ENCODE measurements around the gene LAMB3. TPM values are rescaled to one million over a fixed set of nuclear protein-coding genes. Genes with fewer than 3 reads are reported as not detected.

Gene LAMB3
- total and polyA plus RNA-seq, 2 donors (not counting 1 experiment from before 2014, with no cell fraction given), result 0.33 to 0.37 TPM

DNA sequence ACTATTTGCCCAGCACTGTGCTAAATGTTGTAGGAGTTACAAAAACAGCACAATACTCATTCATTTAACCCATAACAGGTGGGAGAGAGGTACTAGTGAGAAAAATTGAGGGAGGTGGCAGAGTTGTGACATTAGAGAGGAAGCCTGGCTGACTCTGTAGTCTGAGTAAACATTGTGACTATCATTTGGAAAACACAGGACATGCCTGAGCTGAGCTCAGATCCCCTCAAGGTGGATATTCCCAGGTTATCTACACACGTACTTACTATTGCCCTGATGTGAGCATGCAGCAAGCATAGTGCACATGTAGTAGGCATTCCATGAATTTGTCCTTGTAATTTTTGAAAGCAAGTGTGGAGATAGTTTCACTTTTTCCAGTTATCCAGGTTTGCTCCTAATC lies 57.8 kb downstream of the LAMB3 start:
- H3K9ac ChIP-seq (ENCODE audit: low read length), result no peak overlapping the region
- Mint-ChIP-seq H3K27me3 (peaks cover 46% of the 10 kb centered on the region), H3K4me3 (no peak overlapping the region), H3K27ac (no peak overlapping the region), H3K9me3 (ENCODE audit: insufficient read depth) (no peaks in the 10 kb centered on the region), H3K4me1 (no peaks in the 10 kb centered on the region)
- peaks cover 0 to 10% (median 4%) of the 10 kb centered on the region in 4 experiments for H3K27me3 ChIP-seq (replicated peaks in 1 of 4; ENCODE audit: control extremely low read depth in 1 of 4, control insufficient read depth in 3 of 4, insufficient read depth in 4 of 4, low read length in 3 of 4)
- no peak overlapping the region for H3K27ac ChIP-seq (ENCODE audit: low read length in 2 of 2)
- no peak overlapping the region for H2AFZ ChIP-seq (ENCODE audit: insufficient read depth, low read depth, low read length, poor library complexity, severe bottlenecking)
- no peaks in the 10 kb centered on the region for H3K9me3 ChIP-seq (ENCODE audit: control extremely low read depth in 1 of 3, control insufficient read depth in 2 of 3, insufficient read depth in 1 of 3, low read length in 2 of 3)
- H3K36me3 ChIP-seq (replicated peaks in 1 of 2; ENCODE audit: control extremely low read depth in 1 of 2, control insufficient read depth in 1 of 2, extremely low read depth in 1 of 2, insufficient read depth in 2 of 2, low read length in 1 of 2), result no peaks in the 10 kb centered on the region
- H4K20me1 ChIP-seq (ENCODE audit: control insufficient read depth, insufficient read depth, low read length, poor library complexity, severe bottlenecking), result no peaks in the 10 kb centered on the region
- H3K4me3 ChIP-seq (ENCODE audit: control extremely low read depth in 1 of 5, extremely low read depth in 1 of 5, insufficient read depth in 1 of 5, low read depth in 2 of 5, low read length in 4 of 5), result no peak overlapping the region
- DNase-seq (no peak), ATAC-seq (ENCODE audit: low read depth) (no peak)
- intact Hi-C loops (cut with micrococcal nuclease), result no loop called here
- ChIA-PET CTCF (no interaction called here), POLR2A (no interaction called here)
- TF ChIP-seq EZH2 (IDR thresholded peaks at IDR 0.05; ENCODE audit: borderline replicate concordance, insufficient read depth, low read depth, low read length, poor library complexity, severe bottlenecking), result no peak
- TF ChIP-seq, protein P1, sequence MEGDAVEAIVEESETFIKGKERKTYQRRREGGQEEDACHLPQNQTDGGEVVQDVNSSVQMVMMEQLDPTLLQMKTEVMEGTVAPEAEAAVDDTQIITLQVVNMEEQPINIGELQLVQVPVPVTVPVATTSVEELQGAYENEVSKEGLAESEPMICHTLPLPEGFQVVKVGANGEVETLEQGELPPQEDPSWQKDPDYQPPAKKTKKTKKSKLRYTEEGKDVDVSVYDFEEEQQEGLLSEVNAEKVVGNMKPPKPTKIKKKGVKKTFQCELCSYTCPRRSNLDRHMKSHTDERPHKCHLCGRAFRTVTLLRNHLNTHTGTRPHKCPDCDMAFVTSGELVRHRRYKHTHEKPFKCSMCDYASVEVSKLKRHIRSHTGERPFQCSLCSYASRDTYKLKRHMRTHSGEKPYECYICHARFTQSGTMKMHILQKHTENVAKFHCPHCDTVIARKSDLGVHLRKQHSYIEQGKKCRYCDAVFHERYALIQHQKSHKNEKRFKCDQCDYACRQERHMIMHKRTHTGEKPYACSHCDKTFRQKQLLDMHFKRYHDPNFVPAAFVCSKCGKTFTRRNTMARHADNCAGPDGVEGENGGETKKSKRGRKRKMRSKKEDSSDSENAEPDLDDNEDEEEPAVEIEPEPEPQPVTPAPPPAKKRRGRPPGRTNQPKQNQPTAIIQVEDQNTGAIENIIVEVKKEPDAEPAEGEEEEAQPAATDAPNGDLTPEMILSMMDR (IDR thresholded peaks at IDR 0.05), result no peak
- H3K79me2 ChIP-seq (ENCODE audit: control insufficient read depth, insufficient read depth, low read length), result no peaks in the 10 kb centered on the region
- H3K4me2 ChIP-seq (replicated peaks; ENCODE audit: low read depth, low read length, poor library complexity, severe bottlenecking), result no peak overlapping the region
- no CpG with 5 or more reads among the region's 1 CpG for WGBS (ENCODE audit: insufficient coverage)
- H3K4me1 ChIP-seq (ENCODE audit: control insufficient read depth in 2 of 2, insufficient read depth in 2 of 2, low read length in 2 of 2), result no peaks in the 10 kb centered on the region

DNA sequence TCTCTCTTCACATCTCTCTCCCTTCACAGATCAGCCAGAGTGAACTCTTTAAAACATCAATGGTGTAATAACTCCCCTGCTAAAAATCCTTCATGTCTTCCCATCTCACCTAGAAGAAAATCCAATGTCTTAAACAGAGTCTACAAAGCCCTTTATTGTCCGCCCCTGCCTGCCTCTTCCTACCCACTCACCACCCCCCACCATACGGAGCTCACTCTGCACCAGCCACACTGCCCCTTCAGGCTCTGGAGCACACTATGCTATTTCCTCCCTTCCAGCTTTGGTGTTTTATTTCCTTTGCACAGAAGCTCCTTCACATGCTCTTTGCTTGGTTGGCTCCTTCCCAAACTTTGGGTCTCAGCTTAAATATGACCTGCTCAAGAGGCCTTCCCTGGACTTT lies 58.5 kb downstream of the LAMB3 start:
- Histone ChIP-seq H3K4me3 (ENCODE audit: control extremely low read depth in 1 of 5, extremely low read depth in 1 of 5, insufficient read depth in 1 of 5, low read depth in 2 of 5, low read length in 4 of 5) (no peak overlapping the region), H3K9me3 (ENCODE audit: control extremely low read depth in 1 of 3, control insufficient read depth in 2 of 3, insufficient read depth in 1 of 3, low read length in 2 of 3) (no peaks in the 10 kb centered on the region), H3K36me3 (replicated peaks in 1 of 2; ENCODE audit: control extremely low read depth in 1 of 2, control insufficient read depth in 1 of 2, extremely low read depth in 1 of 2, insufficient read depth in 2 of 2, low read length in 1 of 2) (no peaks in the 10 kb centered on the region), H3K79me2 (ENCODE audit: control insufficient read depth, insufficient read depth, low read length) (no peaks in the 10 kb centered on the region), H3K4me2 (replicated peaks; ENCODE audit: low read depth, low read length, poor library complexity, severe bottlenecking) (no peak overlapping the region), H3K4me1 (ENCODE audit: control insufficient read depth in 2 of 2, insufficient read depth in 2 of 2, low read length in 2 of 2) (no peaks in the 10 kb centered on the region), H4K20me1 (ENCODE audit: control insufficient read depth, insufficient read depth, low read length, poor library complexity, severe bottlenecking) (no peaks in the 10 kb centered on the region), H3K9ac (ENCODE audit: low read length) (no peak overlapping the region), H3K27me3 (replicated peaks in 1 of 4; ENCODE audit: control extremely low read depth in 1 of 4, control insufficient read depth in 3 of 4, insufficient read depth in 4 of 4, low read length in 3 of 4) (peaks cover 0 to 8% (median 5%) of the 10 kb centered on the region in 4 experiments), H2AFZ (ENCODE audit: insufficient read depth, low read depth, low read length, poor library complexity, severe bottlenecking) (no peak overlapping the region), H3K27ac (ENCODE audit: low read length in 2 of 2) (no peak overlapping the region)
- 58% methylated on average over 2 of the region's 2 CpGs for WGBS (ENCODE audit: insufficient coverage)
- ATAC-seq (ENCODE audit: low read depth) (no peak), DNase-seq (no peak)
- intact Hi-C loops (cut with micrococcal nuclease), result no loop called here
- no peaks in the 10 kb centered on the region for H3K9me3 Mint-ChIP-seq (ENCODE audit: insufficient read depth)
- no peak for TF ChIP-seq EZH2 (IDR thresholded peaks at IDR 0.05; ENCODE audit: borderline replicate concordance, insufficient read depth, low read depth, low read length, poor library complexity, severe bottlenecking)
- TF ChIP-seq, protein P1 (IDR thresholded peaks at IDR 0.05), result no peak
- ChIA-PET CTCF (no interaction called here), POLR2A (no interaction called here)
- no peak overlapping the region for H3K4me3 Mint-ChIP-seq
- H3K27ac Mint-ChIP-seq, result no peak overlapping the region
- no peaks in the 10 kb centered on the region for H3K4me1 Mint-ChIP-seq
- H3K27me3 Mint-ChIP-seq, result peaks cover 46% of the 10 kb centered on the region
